ENCODE results near the gene GREB1L.

The GREB1L gene

GRCh38 chr18:21461460-21461859 is 219.4 kb downstream of the GREB1L start:
- TF ChIP-seq, protein P1, sequence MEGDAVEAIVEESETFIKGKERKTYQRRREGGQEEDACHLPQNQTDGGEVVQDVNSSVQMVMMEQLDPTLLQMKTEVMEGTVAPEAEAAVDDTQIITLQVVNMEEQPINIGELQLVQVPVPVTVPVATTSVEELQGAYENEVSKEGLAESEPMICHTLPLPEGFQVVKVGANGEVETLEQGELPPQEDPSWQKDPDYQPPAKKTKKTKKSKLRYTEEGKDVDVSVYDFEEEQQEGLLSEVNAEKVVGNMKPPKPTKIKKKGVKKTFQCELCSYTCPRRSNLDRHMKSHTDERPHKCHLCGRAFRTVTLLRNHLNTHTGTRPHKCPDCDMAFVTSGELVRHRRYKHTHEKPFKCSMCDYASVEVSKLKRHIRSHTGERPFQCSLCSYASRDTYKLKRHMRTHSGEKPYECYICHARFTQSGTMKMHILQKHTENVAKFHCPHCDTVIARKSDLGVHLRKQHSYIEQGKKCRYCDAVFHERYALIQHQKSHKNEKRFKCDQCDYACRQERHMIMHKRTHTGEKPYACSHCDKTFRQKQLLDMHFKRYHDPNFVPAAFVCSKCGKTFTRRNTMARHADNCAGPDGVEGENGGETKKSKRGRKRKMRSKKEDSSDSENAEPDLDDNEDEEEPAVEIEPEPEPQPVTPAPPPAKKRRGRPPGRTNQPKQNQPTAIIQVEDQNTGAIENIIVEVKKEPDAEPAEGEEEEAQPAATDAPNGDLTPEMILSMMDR (IDR thresholded peaks at IDR 0.05; ENCODE audit: low read depth, low read length, missing control alignments) = no peak
- Histone ChIP-seq H3K27me3 (replicated peaks) (no peaks in the 10 kb centered on the region), H3K36me3 (replicated peaks) (no peaks in the 10 kb centered on the region), H3K4me3 (ENCODE audit: low read depth, low read length) (no peak overlapping the region), H3K27ac (no peak overlapping the region)
- DNase-seq = no peak
- in situ Hi-C loops (cut with HindIII; ENCODE audit: low pct_ligation_motif_present, low sequenced_read_pairs) = no loop called here

DNA sequence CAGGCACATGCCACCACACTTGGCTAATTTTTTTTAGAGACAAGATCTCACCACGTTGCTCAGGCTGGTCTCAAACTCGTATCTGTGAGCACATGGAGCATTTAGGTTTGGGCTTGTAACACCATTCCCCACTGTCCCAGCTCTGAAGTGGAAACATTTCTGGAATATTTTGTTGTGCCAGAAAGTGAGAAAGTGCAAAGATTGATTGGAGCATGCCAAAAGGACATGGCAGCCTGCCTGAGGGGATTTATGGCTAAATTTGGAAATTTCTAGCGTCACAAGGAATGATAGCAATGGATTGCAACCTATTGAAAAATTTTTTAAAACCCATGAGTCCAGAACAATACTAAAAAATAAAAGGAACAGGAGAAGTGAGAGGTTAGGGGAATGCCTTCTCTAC is 221.7 kb downstream of the GREB1L start:
- DNase-seq = no peak
- H3K36me3 ChIP-seq (replicated peaks) = no peaks in the 10 kb centered on the region
- H3K27me3 ChIP-seq (replicated peaks) = no peaks in the 10 kb centered on the region
- H3K4me3 ChIP-seq (ENCODE audit: low read depth, low read length) = no peak overlapping the region
- in situ Hi-C loops (cut with HindIII; ENCODE audit: low pct_ligation_motif_present, low sequenced_read_pairs) = no loop called here
- H3K27ac ChIP-seq = no peak overlapping the region
- TF ChIP-seq, protein P1 (IDR thresholded peaks at IDR 0.05; ENCODE audit: low read depth, low read length, missing control alignments) = no peak

GRCh38 chr18:21468514-21469164 is 226.6 kb downstream of the GREB1L start:
- H3K27me3 ChIP-seq (replicated peaks) = no peaks in the 10 kb centered on the region

GRCh38 chr18:21472741-21473140 is 230.7 kb downstream of the GREB1L start:
- in situ Hi-C loops (cut with HindIII; ENCODE audit: low pct_ligation_motif_present, low sequenced_read_pairs) = no loop called here
- Histone ChIP-seq H3K27ac (no peak overlapping the region), H3K4me3 (ENCODE audit: low read depth, low read length) (no peak overlapping the region), H3K36me3 (replicated peaks) (no peaks in the 10 kb centered on the region), H3K27me3 (replicated peaks) (no peaks in the 10 kb centered on the region)
- TF ChIP-seq, protein P1 (IDR thresholded peaks at IDR 0.05; ENCODE audit: low read depth, low read length, missing control alignments) = no peak
- no peak for DNase-seq

More at GRCh38 chr18:21468514-21469164, 226.6 kb downstream of the GREB1L start:
- TF ChIP-seq, protein P1 (IDR thresholded peaks at IDR 0.05; ENCODE audit: low read depth, low read length, missing control alignments) = no peak
- Histone ChIP-seq H3K36me3 (replicated peaks) (no peaks in the 10 kb centered on the region), H3K27ac (no peak overlapping the region), H3K4me3 (ENCODE audit: low read depth, low read length) (no peak overlapping the region)
- DNase-seq = no peak
- in situ Hi-C loops (cut with HindIII; ENCODE audit: low pct_ligation_motif_present, low sequenced_read_pairs) = no loop called here

DNA sequence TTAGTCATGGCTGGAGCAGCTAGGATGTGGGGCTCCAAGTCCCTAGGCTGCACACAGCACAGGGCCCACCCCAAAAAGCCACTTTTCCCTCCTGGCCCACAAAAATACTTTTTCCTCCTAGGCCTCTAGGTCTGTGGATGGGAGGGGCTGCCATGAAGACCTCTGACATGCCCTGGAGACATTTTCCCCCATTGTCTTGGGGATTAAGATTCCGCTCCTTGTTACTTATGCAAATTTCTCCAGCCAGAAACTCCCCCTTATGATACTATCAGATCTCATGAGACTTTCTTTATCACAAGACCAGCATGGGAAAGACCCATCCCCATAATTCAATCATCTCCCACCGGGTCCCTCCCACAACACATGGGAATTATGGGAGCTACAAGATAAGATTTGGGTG is 232.6 kb downstream of the GREB1L start:
- H3K4me3 ChIP-seq (ENCODE audit: low read depth, low read length) = no peak overlapping the region
- H3K36me3 ChIP-seq (replicated peaks) = no peaks in the 10 kb centered on the region
- DNase-seq = no peak
- in situ Hi-C loops (cut with HindIII; ENCODE audit: low pct_ligation_motif_present, low sequenced_read_pairs) = no loop called here
- no peaks in the 10 kb centered on the region for H3K27me3 ChIP-seq (replicated peaks)
- H3K27ac ChIP-seq = no peak overlapping the region
- TF ChIP-seq, protein P1 (IDR thresholded peaks at IDR 0.05; ENCODE audit: low read depth, low read length, missing control alignments) = no peak

- no peak for DNase-seq
- Histone ChIP-seq H3K4me3 (ENCODE audit: low read depth, low read length) (no peak overlapping the region), H3K27ac (no peak overlapping the region), H3K36me3 (replicated peaks) (no peaks in the 10 kb centered on the region), H3K27me3 (replicated peaks) (no peaks in the 10 kb centered on the region)
- TF ChIP-seq, protein P1 (IDR thresholded peaks at IDR 0.05; ENCODE audit: low read depth, low read length, missing control alignments) = no peak
- in situ Hi-C loops (cut with HindIII; ENCODE audit: low pct_ligation_motif_present, low sequenced_read_pairs) = no loop called here
Measured at GRCh38 chr18:21479721-21480120, 237.7 kb downstream of the GREB1L start.

Data from brain microvascular endothelial cell (primary cell).